ENCODE measurements around the gene DAAM2. TPM values are rescaled to one million over a fixed set of nuclear protein-coding genes. Genes with fewer than 3 reads are reported as not detected.

The DAAM2 gene
- total and polyA plus RNA-seq, 4 experiments from 2014 or later, result not detected

DNA sequence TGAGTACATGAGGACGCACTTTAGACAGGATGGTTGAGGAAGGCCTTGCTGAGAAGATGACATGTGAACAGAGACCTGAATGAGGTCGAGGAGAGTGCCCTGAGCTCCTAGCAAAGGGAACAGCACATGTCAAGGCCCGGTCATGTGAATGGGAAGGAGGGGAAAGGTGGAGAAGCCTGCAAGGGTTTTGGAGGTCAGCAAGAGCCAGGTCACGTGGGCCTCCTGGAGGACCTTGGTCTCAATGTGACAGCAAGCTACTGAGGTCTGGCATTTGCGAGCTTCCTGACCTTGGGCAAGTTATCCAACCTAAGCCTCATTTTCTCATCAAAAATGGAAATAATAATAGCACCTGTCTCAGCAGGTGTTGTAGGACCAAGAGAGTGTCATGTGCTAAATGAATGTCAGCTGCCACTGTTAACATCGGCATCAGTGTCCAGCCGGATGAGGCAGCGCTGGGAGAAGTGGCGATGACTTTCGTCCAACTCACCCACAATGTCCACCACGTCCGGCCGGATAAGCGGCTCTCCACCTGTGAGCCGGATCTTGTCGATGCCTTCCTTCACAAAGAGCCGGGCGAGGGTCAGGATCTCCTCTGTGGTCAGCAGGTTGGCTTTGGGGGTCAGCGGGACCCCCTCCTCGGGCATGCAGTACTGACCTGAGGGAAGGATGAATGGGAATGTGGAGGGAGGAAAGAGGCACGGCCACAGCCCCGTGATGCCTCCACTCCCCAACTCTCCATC is 133.2 kb downstream of the DAAM2 start:
- H3K4me1 Mint-ChIP-seq, result peaks cover 0 to 4% (median 2%) of the 10 kb centered on the region in 4 donors
- Histone ChIP-seq H3K27ac (ENCODE audit: low read depth, low read length) (no peak overlapping the region), H3K4me1 (ENCODE audit: insufficient read depth, low read length) (no peaks in the 10 kb centered on the region), H3K27me3 (ENCODE audit: insufficient read depth, low read length) (no peaks in the 10 kb centered on the region), H3K9me3 (ENCODE audit: control insufficient read depth in 1 of 2, low read length in 2 of 2) (no peaks in the 10 kb centered on the region), H3K36me3 (ENCODE audit: insufficient read depth, low read length) (no peaks in the 10 kb centered on the region), H3K4me3 (ENCODE audit: low read length in 2 of 2) (no peak overlapping the region)
- ChIA-PET POLR2A (ENCODE audit: partially characterized antibody) (no interaction called here), CTCF (ENCODE audit: partially characterized antibody) (no interaction called here)
- H3K4me3 Mint-ChIP-seq, result peak overlapping the region in 1 of 8 donors; percentile 59
- no peaks in the 10 kb centered on the region for H3K36me3 Mint-ChIP-seq
- H3K27me3 Mint-ChIP-seq, result peaks cover 0 to 2% of the 10 kb centered on the region in 2 donors
- H3K9me3 Mint-ChIP-seq, result peaks cover 0 to 5% (median 0%) of the 10 kb centered on the region in 8 donors
- H3K27ac Mint-ChIP-seq, result peak overlapping the region in 1 of 7 donors; percentile 32
- intact Hi-C loops (cut with micrococcal nuclease), result no loop called here
- DNase-seq, result no peak

DNA sequence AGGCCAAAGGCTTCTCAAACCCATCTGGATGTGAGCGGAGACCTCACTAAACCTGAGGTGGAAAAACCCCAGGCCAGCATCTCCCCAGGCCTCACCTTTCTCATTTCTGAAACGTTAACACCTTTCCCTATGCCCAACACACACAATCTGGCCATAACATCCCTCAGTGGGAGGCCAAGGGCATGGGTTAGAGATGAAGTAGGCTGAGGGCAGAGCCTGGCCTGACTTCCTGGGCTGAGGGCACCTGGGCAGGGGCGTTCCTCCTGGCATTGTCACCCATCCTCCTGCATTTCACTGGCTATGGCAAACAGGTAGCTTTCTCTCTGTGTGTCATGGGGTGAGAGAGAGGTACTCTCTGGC is 133.7 kb downstream of the DAAM2 start:
- POLR2A ChIA-PET (ENCODE audit: partially characterized antibody), result no interaction called here
- CTCF ChIA-PET (ENCODE audit: partially characterized antibody), result no interaction called here

DNA sequence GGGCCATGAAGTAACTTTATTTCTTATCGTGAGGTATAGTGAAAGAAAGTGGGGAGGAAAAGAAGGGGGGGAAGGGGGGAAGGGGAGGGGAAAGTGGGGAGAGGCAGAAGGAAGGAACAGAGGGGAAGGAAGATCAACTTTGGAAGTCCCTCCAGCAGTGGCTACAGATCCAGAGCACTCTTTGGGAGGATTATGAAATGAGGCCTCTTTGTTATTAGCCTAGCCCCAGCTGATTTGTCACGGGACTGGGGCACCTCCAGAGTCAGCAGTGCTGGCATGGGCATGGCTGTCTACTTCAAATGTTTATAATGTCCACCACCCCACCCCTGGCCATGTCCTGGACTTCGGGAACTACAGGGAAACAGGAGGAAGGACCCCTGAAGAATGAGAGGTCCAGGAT is 134.5 kb downstream of the DAAM2 start:
- H3K4me3 ChIP-seq (ENCODE audit: low read length in 2 of 2), result no peak overlapping the region
- no peak overlapping the region for H3K27ac ChIP-seq (ENCODE audit: low read depth, low read length)
- no peak overlapping the region for H3K4me3 Mint-ChIP-seq
- ChIA-PET CTCF (ENCODE audit: partially characterized antibody) (no interaction called here), POLR2A (ENCODE audit: partially characterized antibody) (no interaction called here)
- no peak for DNase-seq
- no peaks in the 10 kb centered on the region for H3K4me1 ChIP-seq (ENCODE audit: insufficient read depth, low read length)
- H3K9me3 Mint-ChIP-seq, result peaks cover 0 to 5% (median 0%) of the 10 kb centered on the region in 8 donors
- intact Hi-C loops (cut with micrococcal nuclease), result no loop called here
- no peaks in the 10 kb centered on the region for H3K9me3 ChIP-seq (ENCODE audit: control insufficient read depth in 1 of 2, low read length in 2 of 2)
- H3K36me3 ChIP-seq (ENCODE audit: insufficient read depth, low read length), result no peaks in the 10 kb centered on the region
- H3K4me1 Mint-ChIP-seq, result peaks cover 0 to 4% (median 2%) of the 10 kb centered on the region in 4 donors
- peaks cover 2% of the 10 kb centered on the region in 2 donors for H3K27me3 Mint-ChIP-seq
- no peaks in the 10 kb centered on the region for H3K36me3 Mint-ChIP-seq
- peak overlapping the region in 1 of 7 donors; percentile 2 for H3K27ac Mint-ChIP-seq
- H3K27me3 ChIP-seq (ENCODE audit: insufficient read depth, low read length), result no peaks in the 10 kb centered on the region

More for the DNA sequence above, 133.7 kb downstream of the DAAM2 start:
- Mint-ChIP-seq H3K27me3 (peaks cover 0 to 2% of the 10 kb centered on the region in 2 donors), H3K4me1 (peaks cover 0 to 4% (median 2%) of the 10 kb centered on the region in 4 donors), H3K9me3 (peaks cover 0 to 5% (median 0%) of the 10 kb centered on the region in 8 donors), H3K4me3 (no peak overlapping the region), H3K36me3 (no peaks in the 10 kb centered on the region), H3K27ac (peak overlapping the region in 2 of 7 donors; percentile 2 to 18)
- DNase-seq, result no peak
- no peaks in the 10 kb centered on the region for H3K36me3 ChIP-seq (ENCODE audit: insufficient read depth, low read length)
- H3K4me3 ChIP-seq (ENCODE audit: low read length in 2 of 2), result no peak overlapping the region
- no peaks in the 10 kb centered on the region for H3K4me1 ChIP-seq (ENCODE audit: insufficient read depth, low read length)
- no peaks in the 10 kb centered on the region for H3K9me3 ChIP-seq (ENCODE audit: control insufficient read depth in 1 of 2, low read length in 2 of 2)
- intact Hi-C loops (cut with micrococcal nuclease), result no loop called here
- no peak overlapping the region for H3K27ac ChIP-seq (ENCODE audit: low read depth, low read length)
- no peaks in the 10 kb centered on the region for H3K27me3 ChIP-seq (ENCODE audit: insufficient read depth, low read length)

DNA sequence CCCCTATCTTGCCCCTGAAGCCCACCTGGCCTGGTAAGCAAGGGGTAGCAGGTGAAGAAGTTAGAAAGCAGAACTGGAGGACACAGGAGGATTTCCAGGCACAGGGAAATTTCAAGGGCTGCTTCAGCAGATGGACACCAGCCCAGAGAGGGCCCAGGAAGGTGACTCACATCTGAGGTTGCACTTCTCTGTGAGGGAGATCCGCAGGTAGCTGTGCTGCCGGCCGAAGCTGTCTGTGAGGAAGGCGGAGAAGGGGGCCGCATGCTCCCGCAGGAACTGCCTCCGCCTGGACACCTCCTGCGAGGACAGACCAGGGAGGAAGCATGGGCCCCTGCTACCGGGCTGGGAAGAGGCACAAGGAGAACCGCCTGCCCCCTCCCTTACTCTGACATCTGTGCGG is 135.0 kb downstream of the DAAM2 start:
- H3K36me3 Mint-ChIP-seq, result no peaks in the 10 kb centered on the region
- Histone ChIP-seq H3K4me1 (ENCODE audit: insufficient read depth, low read length) (no peaks in the 10 kb centered on the region), H3K27me3 (ENCODE audit: insufficient read depth, low read length) (no peaks in the 10 kb centered on the region), H3K27ac (ENCODE audit: low read depth, low read length) (no peak overlapping the region), H3K4me3 (ENCODE audit: low read length in 2 of 2) (no peak overlapping the region), H3K9me3 (ENCODE audit: control insufficient read depth in 1 of 2, low read length in 2 of 2) (no peaks in the 10 kb centered on the region), H3K36me3 (ENCODE audit: insufficient read depth, low read length) (no peaks in the 10 kb centered on the region)
- no peak overlapping the region for H3K27ac Mint-ChIP-seq
- intact Hi-C loops (cut with micrococcal nuclease), result no loop called here
- H3K4me1 Mint-ChIP-seq, result peaks cover 0 to 4% (median 2%) of the 10 kb centered on the region in 4 donors
- ChIA-PET POLR2A (ENCODE audit: partially characterized antibody) (no interaction called here), CTCF (ENCODE audit: partially characterized antibody) (no interaction called here)
- peaks cover 0 to 5% (median 0%) of the 10 kb centered on the region in 8 donors for H3K9me3 Mint-ChIP-seq
- no peak overlapping the region for H3K4me3 Mint-ChIP-seq
- DNase-seq, result no peak
- peaks cover 6 to 7% of the 10 kb centered on the region in 2 donors for H3K27me3 Mint-ChIP-seq

DNA sequence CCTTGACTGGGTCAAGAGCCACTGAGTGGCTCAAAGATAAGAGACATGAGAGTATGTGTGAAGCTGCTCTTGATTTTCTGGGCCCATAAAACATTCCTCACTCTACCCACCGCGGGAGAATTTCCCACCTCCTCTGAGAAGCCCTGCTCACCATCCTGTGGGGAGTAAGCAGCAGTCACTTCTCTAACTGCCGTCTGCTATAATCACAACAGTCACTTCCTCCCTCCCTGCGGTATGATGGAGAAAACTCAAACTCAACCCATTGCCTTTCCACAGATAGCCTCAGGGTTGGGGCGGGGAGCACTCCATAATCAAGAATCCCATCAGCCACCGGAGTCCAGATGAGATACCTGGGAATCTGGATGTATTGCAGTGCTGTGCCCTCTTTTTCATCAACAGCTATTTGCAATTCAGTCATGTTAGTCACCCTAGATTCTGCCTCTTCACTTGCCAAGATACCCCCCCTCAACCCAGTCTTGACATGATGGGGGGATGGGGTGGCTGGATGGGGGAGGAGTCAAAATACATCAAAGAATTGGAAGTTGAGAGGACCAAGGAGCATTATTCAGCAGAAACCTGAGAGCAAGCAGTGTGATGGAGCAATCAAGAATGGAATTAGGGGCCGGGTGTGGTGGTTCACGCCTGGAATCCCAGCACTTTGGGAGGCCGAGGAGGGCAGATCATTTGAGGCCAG is 137.0 kb downstream of the DAAM2 start:
- ChIA-PET POLR2A (ENCODE audit: partially characterized antibody) (no interaction called here), CTCF (ENCODE audit: partially characterized antibody) (no interaction called here)
- Histone ChIP-seq H3K4me1 (ENCODE audit: insufficient read depth, low read length) (no peaks in the 10 kb centered on the region), H3K4me3 (ENCODE audit: low read length in 2 of 2) (no peak overlapping the region), H3K27me3 (ENCODE audit: insufficient read depth, low read length) (no peaks in the 10 kb centered on the region), H3K9me3 (ENCODE audit: control insufficient read depth in 1 of 2, low read length in 2 of 2) (no peaks in the 10 kb centered on the region), H3K27ac (ENCODE audit: low read depth, low read length) (no peak overlapping the region), H3K36me3 (ENCODE audit: insufficient read depth, low read length) (no peaks in the 10 kb centered on the region)
- H3K9me3 Mint-ChIP-seq, result peaks cover 0 to 5% (median 0%) of the 10 kb centered on the region in 8 donors
- H3K4me1 Mint-ChIP-seq, result peaks cover 2 to 14% (median 5%) of the 10 kb centered on the region in 4 donors
- peaks cover 8 to 10% of the 10 kb centered on the region in 2 donors for H3K27me3 Mint-ChIP-seq
- no peak overlapping the region for H3K27ac Mint-ChIP-seq
- no peak for DNase-seq
- no peaks in the 10 kb centered on the region for H3K36me3 Mint-ChIP-seq
- no peak overlapping the region for H3K4me3 Mint-ChIP-seq
- intact Hi-C loops (cut with micrococcal nuclease), result no loop called here

DNA sequence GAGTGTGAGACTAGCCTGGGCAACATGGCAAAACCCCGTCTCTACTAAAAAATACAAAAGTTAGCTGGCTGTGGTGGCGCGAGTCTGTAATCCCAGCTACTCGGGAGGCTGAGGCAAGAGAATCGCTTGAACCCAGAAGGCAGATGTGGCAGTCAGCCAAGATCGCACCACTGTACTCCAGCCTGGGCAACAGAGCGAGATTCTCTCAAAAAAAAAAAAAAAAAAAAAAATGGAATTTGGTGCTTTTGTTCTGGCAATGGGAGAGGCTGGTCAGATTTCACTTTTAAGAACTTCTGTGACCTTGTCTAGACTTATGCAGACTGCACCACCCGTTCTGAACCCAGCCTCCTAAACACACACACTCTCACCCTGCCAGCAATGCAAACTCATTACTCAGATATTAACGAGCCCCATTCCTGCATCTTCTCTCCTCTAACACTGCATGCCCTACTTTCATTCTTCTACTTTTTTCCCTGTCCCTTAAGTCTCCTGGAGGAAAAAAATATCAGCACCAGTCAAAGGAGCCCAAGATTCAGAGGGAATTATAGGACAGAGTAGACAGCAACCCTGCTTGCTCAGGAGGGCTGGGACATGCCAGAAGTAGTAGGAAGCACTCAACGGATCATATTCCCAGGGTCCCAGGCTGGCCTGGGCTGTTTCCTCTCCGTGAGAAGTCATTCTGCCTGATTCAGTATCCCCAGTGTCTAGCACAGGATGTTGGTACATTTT is 137.7 kb downstream of the DAAM2 start:
- Mint-ChIP-seq H3K4me1 (peaks cover 3 to 14% (median 5%) of the 10 kb centered on the region in 4 donors), H3K9me3 (peaks cover 0 to 5% (median 0%) of the 10 kb centered on the region in 8 donors), H3K36me3 (no peaks in the 10 kb centered on the region), H3K27ac (peak overlapping the region in 1 of 7 donors; percentile 6), H3K4me3 (no peak overlapping the region), H3K27me3 (peaks cover 8 to 10% of the 10 kb centered on the region in 2 donors)
- intact Hi-C loops (cut with micrococcal nuclease), result no loop called here
- H3K36me3 ChIP-seq (ENCODE audit: insufficient read depth, low read length), result no peaks in the 10 kb centered on the region
- H3K27me3 ChIP-seq (ENCODE audit: insufficient read depth, low read length), result no peaks in the 10 kb centered on the region
- H3K4me3 ChIP-seq (ENCODE audit: low read length in 2 of 2), result no peak overlapping the region
- DNase-seq, result no peak
- ChIA-PET POLR2A (ENCODE audit: partially characterized antibody) (no interaction called here), CTCF (ENCODE audit: partially characterized antibody) (no interaction called here)
- H3K27ac ChIP-seq (ENCODE audit: low read depth, low read length), result no peak overlapping the region
- no peaks in the 10 kb centered on the region for H3K9me3 ChIP-seq (ENCODE audit: control insufficient read depth in 1 of 2, low read length in 2 of 2)
- H3K4me1 ChIP-seq (ENCODE audit: insufficient read depth, low read length), result peaks cover 2% of the 10 kb centered on the region

DNA sequence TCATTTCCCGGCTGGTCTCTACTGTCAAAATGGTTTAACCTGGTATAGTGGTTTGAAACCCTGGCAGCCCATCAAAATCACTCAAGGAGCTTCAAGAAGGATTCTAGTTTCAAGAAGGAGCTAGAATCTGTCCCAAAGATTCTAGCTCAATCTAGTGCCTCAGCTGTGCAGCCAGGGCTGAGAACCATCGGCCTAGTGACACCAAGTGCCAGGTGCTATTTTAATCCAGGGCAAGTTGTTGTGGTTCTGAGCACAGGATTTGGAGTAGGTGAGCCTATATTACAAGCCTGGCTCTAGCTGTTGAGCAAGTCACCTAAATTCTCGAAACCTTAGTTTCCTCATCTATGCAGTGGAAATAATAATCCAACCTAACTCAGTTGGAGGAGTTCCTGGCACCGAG is 138.4 kb downstream of the DAAM2 start:
- CTCF ChIA-PET (ENCODE audit: partially characterized antibody), result no interaction called here
- intact Hi-C loops (cut with micrococcal nuclease), result no loop called here
- peak overlapping the region in 1 of 7 donors; percentile 6 for H3K27ac Mint-ChIP-seq
- peaks cover 0 to 5% (median 0%) of the 10 kb centered on the region in 8 donors for H3K9me3 Mint-ChIP-seq
- H3K4me3 Mint-ChIP-seq, result no peak overlapping the region
- no peaks in the 10 kb centered on the region for H3K36me3 ChIP-seq (ENCODE audit: insufficient read depth, low read length)
- H3K27ac ChIP-seq (ENCODE audit: low read depth, low read length), result no peak overlapping the region
- no peaks in the 10 kb centered on the region for H3K36me3 Mint-ChIP-seq
- H3K9me3 ChIP-seq (ENCODE audit: control insufficient read depth in 1 of 2, low read length in 2 of 2), result no peaks in the 10 kb centered on the region
- no peaks in the 10 kb centered on the region for H3K27me3 ChIP-seq (ENCODE audit: insufficient read depth, low read length)
- peaks cover 8 to 15% of the 10 kb centered on the region in 2 donors for H3K27me3 Mint-ChIP-seq
- POLR2A ChIA-PET (ENCODE audit: partially characterized antibody), result no interaction called here
- peaks cover 5% of the 10 kb centered on the region for H3K4me1 ChIP-seq (ENCODE audit: insufficient read depth, low read length)
- no peak overlapping the region for H3K4me3 ChIP-seq (ENCODE audit: low read length in 2 of 2)
- DNase-seq, result no peak
- H3K4me1 Mint-ChIP-seq, result peaks cover 3 to 14% (median 5%) of the 10 kb centered on the region in 4 donors

All from CD4-positive, alpha-beta memory T cell (primary cell).